Dendritic cell treated with granulocyte-macrophage colony-stimulating factor and Interleukin-4, amounts not matched to agents 40 ng/mL and 50 ng/mL, for 4 days (primary cell): Measurements from ENCODE around the gene HERC6.
"Not testable (repeated sequence)": the region's sequence is repeated elsewhere in the genome, so short reads cannot be mapped to it uniquely, and the experiment has no call there.

Experiments
- H3K27ac Mint-ChIP-seq: one replicate; pipeline ENCODE4 v1.8.0; 2022; ENCODE audit warnings: mild to moderate bottlenecking, mixed read lengths
- H3K27me3 Mint-ChIP-seq: one replicate; pipeline ENCODE4 v1.8.0; 2022; ENCODE audit warnings: mild to moderate bottlenecking, mixed read lengths
- H3K36me3 Mint-ChIP-seq: one replicate; pipeline ENCODE4 v1.8.0; 2022; ENCODE audit warnings: low read depth, mixed read lengths
- H3K4me1 Mint-ChIP-seq: one replicate; pipeline ENCODE4 v1.8.0; 2022; ENCODE audit warnings: low read depth, mixed read lengths
- H3K4me3 Mint-ChIP-seq: one replicate; pipeline ENCODE4 v1.8.0; 2022; ENCODE audit warnings: mild to moderate bottlenecking, moderate library complexity, mixed read lengths
- H3K9me3 Mint-ChIP-seq: one replicate; pipeline ENCODE4 v1.8.0; 2022; ENCODE audit warnings: mixed read lengths
- intact Hi-C: fragments of 100-400 bp; cut with micrococcal nuclease; formaldehyde crosslinking; loops from one replicate; pipeline ENCODE4 v1.15.0; 2022

HERC6 gene

GRCh38 chr4:88378691-88379559 is at the start of gene HERC6:
HERC6 (plus strand) TSS chr4:88378852; CDS start chr4:88378922, 70 bp downstream.
- Mint-ChIP-seq H3K4me1 (peaks cover 36% of the 10 kb centered on the region), H3K9me3 (no peaks in the 10 kb centered on the region), H3K27ac (peak within 1 kb of the TSS; percentile 99), H3K27me3 (no peaks in the 10 kb centered on the region), H3K4me3 (peak within 1 kb of the TSS; percentile 93), H3K36me3 (peaks cover 6% of the 10 kb centered on the region)
- intact Hi-C loops = loop anchor here (2.0 kb wide), 3 partner anchors 78 to 144 kb away; partner anchors contain the start of genes HERC5, PPM1K and PYURF

- H3K27me3 Mint-ChIP-seq = no peaks in the 10 kb centered on the region
- no peak overlapping the region for H3K27ac Mint-ChIP-seq
- peaks cover 19% of the 10 kb centered on the region for H3K4me1 Mint-ChIP-seq
- intact Hi-C loops = no loop called here
- no peaks in the 10 kb centered on the region for H3K36me3 Mint-ChIP-seq
- H3K4me3 Mint-ChIP-seq = no peak overlapping the region
- no peaks in the 10 kb centered on the region for H3K9me3 Mint-ChIP-seq
These were observed 44.8 kb upstream of the HERC6 start for GRCh38 chr4:88333741-88334405.

GRCh38 chr4:88335092-88335665 is 43.5 kb upstream of the HERC6 start:
- H3K4me3 Mint-ChIP-seq = no peak overlapping the region
- no peak overlapping the region for H3K27ac Mint-ChIP-seq
- peaks cover 19% of the 10 kb centered on the region for H3K4me1 Mint-ChIP-seq
- intact Hi-C loops = no loop called here
- no peaks in the 10 kb centered on the region for H3K27me3 Mint-ChIP-seq
- no peaks in the 10 kb centered on the region for H3K9me3 Mint-ChIP-seq
- no peaks in the 10 kb centered on the region for H3K36me3 Mint-ChIP-seq

GRCh38 chr4:88341227-88342192 is 37.1 kb upstream of the HERC6 start:
- no peak overlapping the region for H3K4me3 Mint-ChIP-seq
- H3K9me3 Mint-ChIP-seq = no peaks in the 10 kb centered on the region
- no peaks in the 10 kb centered on the region for H3K27me3 Mint-ChIP-seq
- no peaks in the 10 kb centered on the region for H3K36me3 Mint-ChIP-seq
- intact Hi-C loops = no loop called here
- no peaks in the 10 kb centered on the region for H3K4me1 Mint-ChIP-seq
- H3K27ac Mint-ChIP-seq = no peak overlapping the region

GRCh38 chr4:88346902-88347301 is 31.8 kb upstream of the HERC6 start:
- intact Hi-C loops, H3K36me3 Mint-ChIP-seq, H3K4me1 Mint-ChIP-seq, H3K9me3 Mint-ChIP-seq, H3K27ac Mint-ChIP-seq, H3K27me3 Mint-ChIP-seq, H3K4me3 Mint-ChIP-seq: not testable (repeated sequence)

- H3K4me1 Mint-ChIP-seq, H3K9me3 Mint-ChIP-seq, intact Hi-C loops, H3K4me3 Mint-ChIP-seq, H3K27me3 Mint-ChIP-seq, H3K36me3 Mint-ChIP-seq, H3K27ac Mint-ChIP-seq: not testable (repeated sequence)
These were observed 29.9 kb upstream of the HERC6 start for GRCh38 chr4:88348761-88349160.

- no peaks in the 10 kb centered on the region for H3K27me3 Mint-ChIP-seq
These were observed 27.9 kb upstream of the HERC6 start for GRCh38 chr4:88350786-88351185.

GRCh38 chr4:88352062-88352740 is 26.5 kb upstream of the HERC6 start:
- Mint-ChIP-seq H3K4me1 (no peaks in the 10 kb centered on the region), H3K27me3 (no peaks in the 10 kb centered on the region)

More at GRCh38 chr4:88350786-88351185, 27.9 kb upstream of the HERC6 start:
- Mint-ChIP-seq H3K4me3 (no peak overlapping the region), H3K4me1 (no peaks in the 10 kb centered on the region), H3K36me3 (no peaks in the 10 kb centered on the region), H3K27ac (no peak overlapping the region), H3K9me3 (no peaks in the 10 kb centered on the region)
- intact Hi-C loops = no loop called here

GRCh38 chr4:88353324-88353723 is 25.3 kb upstream of the HERC6 start:
- H3K4me3 Mint-ChIP-seq = no peak overlapping the region
- intact Hi-C loops = no loop called here
- H3K27ac Mint-ChIP-seq = no peak overlapping the region
- H3K27me3 Mint-ChIP-seq = no peaks in the 10 kb centered on the region
- H3K36me3 Mint-ChIP-seq = no peaks in the 10 kb centered on the region
- no peaks in the 10 kb centered on the region for H3K4me1 Mint-ChIP-seq
- no peaks in the 10 kb centered on the region for H3K9me3 Mint-ChIP-seq

More at GRCh38 chr4:88352062-88352740, 26.5 kb upstream of the HERC6 start:
- Mint-ChIP-seq H3K9me3 (no peaks in the 10 kb centered on the region), H3K27ac (no peak overlapping the region), H3K36me3 (no peaks in the 10 kb centered on the region), H3K4me3 (no peak overlapping the region)
- intact Hi-C loops = no loop called here

- Mint-ChIP-seq H3K27ac (no peak overlapping the region), H3K4me3 (no peak overlapping the region), H3K4me1 (no peaks in the 10 kb centered on the region), H3K36me3 (no peaks in the 10 kb centered on the region), H3K27me3 (no peaks in the 10 kb centered on the region), H3K9me3 (peaks cover 18% of the 10 kb centered on the region)
- intact Hi-C loops = no loop called here
These were observed 21.9 kb upstream of the HERC6 start for GRCh38 chr4:88356771-88357170.

GRCh38 chr4:88357262-88357661 is 21.4 kb upstream of the HERC6 start:
- no peaks in the 10 kb centered on the region for H3K4me1 Mint-ChIP-seq
- no peaks in the 10 kb centered on the region for H3K27me3 Mint-ChIP-seq
- no peaks in the 10 kb centered on the region for H3K36me3 Mint-ChIP-seq
- H3K9me3 Mint-ChIP-seq = peaks cover 18% of the 10 kb centered on the region
- no peak overlapping the region for H3K4me3 Mint-ChIP-seq
- intact Hi-C loops = no loop called here
- no peak overlapping the region for H3K27ac Mint-ChIP-seq

- no peaks in the 10 kb centered on the region for H3K27me3 Mint-ChIP-seq
- H3K4me1 Mint-ChIP-seq = no peaks in the 10 kb centered on the region
- intact Hi-C loops = no loop called here
- H3K27ac Mint-ChIP-seq = no peak overlapping the region
- no peak overlapping the region for H3K4me3 Mint-ChIP-seq
- H3K36me3 Mint-ChIP-seq = no peaks in the 10 kb centered on the region
- H3K9me3 Mint-ChIP-seq = peaks cover 31% of the 10 kb centered on the region
These were observed 19.1 kb upstream of the HERC6 start for GRCh38 chr4:88359558-88359957.

- H3K36me3 Mint-ChIP-seq = no peaks in the 10 kb centered on the region
- H3K9me3 Mint-ChIP-seq = peaks cover 32% of the 10 kb centered on the region
- no peak overlapping the region for H3K27ac Mint-ChIP-seq
- H3K27me3 Mint-ChIP-seq = no peaks in the 10 kb centered on the region
- intact Hi-C loops = loop anchor here (10.0 kb wide), 1 partner anchor 55 kb away; no protein-coding TSS in a partner anchor
- no peaks in the 10 kb centered on the region for H3K4me1 Mint-ChIP-seq
- H3K4me3 Mint-ChIP-seq = no peak overlapping the region
These were observed 18.4 kb upstream of the HERC6 start for GRCh38 chr4:88360256-88360655.
